Measurements from ENCODE around the gene CACNA1C.
A peak's percentile ranks its signal among the peaks of the same experiment; 100 is the strongest.

The CACNA1C gene

DNA sequence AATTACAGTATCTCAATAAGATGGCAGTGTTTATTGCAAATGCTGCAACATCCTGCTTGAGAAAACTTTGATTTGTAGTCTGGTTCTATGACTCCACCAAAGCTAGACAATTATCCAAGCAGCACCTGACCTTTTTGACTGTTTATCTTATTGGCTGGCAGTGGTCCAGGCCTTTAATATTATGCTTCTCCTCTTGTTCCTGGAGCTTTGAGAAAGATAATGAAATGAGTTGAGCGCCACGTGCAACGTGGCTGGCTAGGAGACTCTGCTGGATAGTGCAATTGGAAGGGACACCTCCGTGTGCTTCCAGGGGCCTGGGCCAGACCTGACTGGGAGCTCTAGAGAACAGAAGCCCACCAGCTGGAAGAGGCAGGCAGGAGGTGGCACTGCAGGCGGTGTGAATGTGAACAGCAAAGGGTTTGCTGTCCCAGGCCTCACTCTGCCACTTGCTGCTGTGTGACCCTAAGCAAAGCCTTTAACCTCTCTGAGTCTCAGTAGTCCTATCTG, 349.3 kb downstream of the CACNA1C start:
- no peak for DNase-seq

DNA sequence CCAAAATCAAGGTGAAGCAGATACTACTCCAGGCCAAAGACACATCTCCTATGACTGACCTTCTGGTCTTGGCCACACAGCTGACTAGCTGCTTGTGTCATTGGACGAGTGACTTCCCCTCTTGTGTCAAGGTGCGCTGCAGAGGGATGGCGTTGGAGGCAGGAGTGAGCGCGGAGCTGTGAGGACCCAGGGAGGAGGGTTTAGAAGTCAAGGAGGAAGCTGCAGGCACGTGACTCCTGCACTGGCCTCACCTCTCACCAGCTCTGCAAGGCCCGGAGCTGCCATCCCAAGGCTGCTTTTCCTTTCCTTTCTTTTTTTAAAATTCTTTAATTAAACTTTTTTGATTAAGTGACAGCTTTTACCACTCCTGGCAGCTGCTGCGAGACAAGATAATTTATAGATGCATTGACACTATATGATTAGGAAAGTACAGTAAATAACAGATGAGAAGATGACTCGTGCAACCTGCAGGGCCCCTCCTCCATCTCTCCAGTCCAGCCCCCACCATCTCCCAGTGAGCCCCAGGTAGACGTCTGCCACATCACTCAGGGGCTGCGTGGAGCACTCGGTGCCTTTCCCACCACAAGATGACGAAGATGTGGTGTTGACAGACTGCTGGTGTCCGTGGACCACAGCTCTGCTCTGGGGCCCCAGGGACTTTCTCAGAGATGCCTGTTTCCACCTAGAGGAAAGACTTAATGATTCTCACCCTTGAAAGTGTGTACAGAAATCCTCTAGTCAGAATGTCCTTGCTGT, 350.6 kb downstream of the CACNA1C start:
- no peak for DNase-seq

DNA sequence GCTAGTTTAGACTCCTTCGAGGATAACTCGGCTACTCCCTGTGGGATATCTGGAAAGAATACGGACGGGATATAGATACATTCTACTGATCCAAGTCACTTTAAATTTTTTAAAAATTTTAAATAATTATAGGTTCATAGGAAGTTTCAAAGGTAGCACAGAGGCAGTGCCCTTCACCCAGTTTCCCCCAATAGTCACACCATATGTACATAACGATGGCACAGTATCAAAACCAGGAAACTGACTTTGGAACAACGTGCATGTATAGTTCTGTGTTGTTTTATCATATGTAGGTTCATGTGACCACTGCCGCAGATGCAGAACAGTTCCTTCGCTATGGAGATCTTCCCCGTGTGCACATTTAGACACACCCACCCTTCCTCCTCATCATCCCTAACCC, 352.3 kb downstream of the CACNA1C start:
- DNase-seq = no peak

DNA sequence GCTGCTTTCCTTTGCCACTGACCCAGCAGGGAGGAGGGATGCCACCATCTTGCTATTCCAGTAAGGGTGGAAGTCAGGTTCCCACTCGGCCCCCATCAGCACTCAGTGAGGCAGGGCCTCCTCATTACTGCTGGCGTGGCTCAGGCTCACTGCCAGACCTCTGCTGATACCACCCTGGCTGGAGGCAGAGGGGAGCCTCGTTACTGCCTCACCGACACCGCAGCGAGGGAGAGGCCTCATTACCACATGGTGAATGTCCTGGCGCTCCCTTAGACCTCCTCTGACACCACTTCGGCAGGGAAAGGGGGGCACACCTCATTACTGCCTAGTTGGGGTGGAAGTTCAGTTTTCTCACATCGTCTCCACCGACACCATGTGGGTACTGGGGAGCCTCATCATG, 354.1 kb downstream of the CACNA1C start:
- DNase-seq = no peak

DNA sequence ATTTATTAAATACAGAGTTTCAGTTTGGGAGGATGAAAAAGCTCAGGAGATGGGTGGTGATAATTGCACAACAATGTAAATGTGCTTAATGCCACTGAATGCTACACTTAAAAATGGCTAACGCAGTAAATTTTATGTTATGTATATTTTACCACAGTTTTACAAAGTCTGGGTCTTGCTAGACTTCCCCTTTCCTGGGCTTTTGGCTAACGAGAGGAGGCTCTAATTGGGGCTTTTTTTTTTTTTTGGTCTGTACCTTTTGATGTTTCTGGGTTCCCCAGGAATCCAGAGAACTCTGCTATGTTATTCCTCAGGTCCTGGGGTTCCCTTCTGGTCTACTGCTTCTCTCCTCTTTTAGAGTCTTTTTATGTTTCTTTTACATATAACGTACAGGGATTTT, 355.5 kb downstream of the CACNA1C start:
- no peak for DNase-seq

DNA sequence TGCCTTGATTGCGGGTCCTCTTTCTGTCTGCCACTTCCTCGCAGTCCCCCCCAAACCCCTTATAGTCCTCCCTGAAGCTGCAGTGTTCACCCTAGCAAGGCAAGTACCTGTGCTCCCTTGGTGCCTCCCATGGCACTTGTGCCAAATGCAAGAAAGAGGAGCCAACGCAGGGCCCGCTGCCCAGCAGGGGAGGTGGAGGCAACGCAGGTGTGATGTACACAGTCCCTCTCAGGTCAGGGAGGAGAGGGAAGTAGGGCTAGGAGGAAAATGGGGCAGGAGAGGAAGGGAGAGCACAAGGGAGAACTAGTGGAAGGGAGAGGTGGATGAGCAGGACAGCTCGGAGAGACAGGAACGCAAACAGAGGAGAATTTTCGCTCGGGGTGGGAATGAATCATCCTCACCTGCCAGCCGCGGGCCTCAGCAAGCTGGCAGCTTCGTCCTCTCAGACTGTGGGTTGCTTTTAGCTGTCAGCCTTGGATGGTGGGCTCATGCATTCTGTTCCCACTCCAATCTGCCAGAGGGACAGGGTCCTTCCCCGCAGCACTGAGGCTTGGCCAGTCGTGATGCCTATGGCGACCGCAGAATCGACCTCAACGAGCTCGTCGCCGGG, 357.0 kb downstream of the CACNA1C start:
- no peak for DNase-seq

DNA sequence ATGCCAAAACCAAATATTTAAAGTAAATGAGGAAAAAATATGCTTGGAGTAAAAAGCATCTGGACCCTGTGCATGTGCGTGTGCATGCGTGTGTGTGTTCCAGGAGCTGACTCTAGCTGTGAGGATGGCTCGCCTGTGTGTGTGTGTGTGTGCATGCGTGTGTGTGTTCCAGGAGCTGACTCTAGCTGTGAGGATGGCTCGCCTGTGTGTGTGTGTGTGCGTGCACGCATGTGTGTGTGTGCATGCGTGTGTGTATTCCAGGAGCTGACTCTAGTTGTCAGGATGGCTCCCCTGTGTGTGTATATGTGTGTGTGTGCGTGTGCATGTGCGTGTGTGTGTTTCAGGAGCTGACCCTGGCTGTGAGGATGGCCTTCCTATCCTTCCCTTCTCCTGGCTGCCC, 357.7 kb downstream of the CACNA1C start:
- no peak for DNase-seq

DNA sequence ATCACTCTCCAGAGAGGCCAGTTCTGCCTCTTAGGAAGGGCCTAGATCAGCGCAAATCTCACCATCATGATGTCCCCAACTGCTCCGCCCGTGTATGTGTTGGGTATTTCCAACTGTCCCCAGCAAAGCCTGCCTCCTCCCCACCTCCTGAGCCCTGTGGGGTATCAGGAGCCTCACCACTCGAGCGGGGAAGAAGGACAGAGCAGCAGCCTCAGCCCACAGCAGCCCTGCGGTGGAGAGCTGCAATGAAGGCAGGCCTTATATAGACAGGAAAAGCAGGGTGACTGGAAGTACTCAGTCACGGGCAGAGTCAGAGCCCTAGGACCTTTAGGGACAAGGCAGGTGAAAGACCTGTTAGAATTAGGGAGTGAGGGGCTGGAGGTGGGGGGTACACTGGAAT, 358.2 kb downstream of the CACNA1C start:
- DNase-seq = no peak

DNA sequence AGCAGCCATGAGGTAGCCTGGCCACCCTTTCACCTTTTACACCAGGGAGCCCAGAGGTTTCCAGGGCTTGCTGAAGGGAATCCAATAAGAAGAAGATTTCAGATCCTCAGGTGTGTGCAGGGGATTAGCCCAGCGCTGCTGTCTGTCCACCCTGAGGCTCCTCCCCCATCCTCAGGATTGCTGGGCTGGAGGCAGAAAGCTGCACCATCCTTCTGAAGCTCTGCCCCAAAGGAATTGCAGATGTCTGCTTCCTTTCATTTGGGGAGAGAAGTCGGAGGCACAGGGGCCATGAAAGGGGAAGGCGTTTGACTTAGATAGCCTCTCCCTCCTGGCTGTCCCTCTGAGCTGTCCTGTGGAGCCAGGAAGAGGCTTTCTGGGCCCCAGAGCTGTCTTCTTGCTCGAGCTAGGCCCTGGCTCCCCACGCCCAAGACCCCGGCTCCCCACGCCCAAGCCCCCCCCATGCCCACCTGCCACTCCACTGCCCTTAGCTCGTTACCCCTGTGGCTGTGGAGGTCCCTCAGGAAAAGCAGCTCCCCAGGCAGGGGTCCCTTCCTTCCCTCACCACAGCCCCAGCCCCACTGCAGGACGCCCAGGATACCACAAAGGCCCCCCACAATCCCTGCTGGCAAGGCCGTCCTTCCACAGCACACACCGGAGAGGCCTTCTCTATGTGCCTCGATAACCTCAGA, 359.0 kb downstream of the CACNA1C start:
- no peak for DNase-seq

DNA sequence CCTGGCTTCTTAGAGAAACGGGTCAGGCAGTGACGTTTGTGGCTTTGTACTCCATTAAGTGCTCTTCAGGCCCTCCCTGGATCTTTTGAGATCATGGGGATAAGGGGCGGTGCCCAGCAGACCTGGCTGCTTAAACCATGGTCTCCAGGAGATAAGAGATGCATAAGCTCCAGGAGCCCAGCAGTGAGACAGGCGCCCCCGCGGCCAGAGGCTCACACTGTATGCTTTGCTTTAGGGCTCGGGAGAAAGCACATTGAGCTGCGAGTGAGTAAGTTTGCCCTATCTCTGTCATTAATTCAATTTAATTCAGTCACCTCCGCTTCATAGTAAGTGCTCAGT, 359.5 kb downstream of the CACNA1C start:
- DNase-seq = no peak

DNA sequence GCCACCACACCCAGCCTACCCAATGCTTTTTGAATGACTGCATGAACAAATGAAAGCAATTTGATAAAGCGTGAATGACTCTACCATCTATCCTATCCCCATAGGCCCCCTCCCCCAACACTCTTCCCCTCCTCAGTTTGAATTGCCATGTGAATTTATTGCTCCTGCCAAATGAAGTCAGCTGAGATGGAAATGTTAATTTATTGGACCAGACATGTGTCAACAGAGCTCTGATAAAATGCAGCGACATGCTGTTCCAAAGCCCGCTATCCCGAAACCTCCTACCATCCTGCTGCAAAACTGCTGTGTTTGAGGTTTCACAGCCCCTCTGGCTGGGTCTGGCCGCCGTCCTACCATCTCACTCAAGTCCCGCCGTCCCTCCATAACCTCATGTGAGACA, 360.5 kb downstream of the CACNA1C start:
- no peak for DNase-seq

DNA sequence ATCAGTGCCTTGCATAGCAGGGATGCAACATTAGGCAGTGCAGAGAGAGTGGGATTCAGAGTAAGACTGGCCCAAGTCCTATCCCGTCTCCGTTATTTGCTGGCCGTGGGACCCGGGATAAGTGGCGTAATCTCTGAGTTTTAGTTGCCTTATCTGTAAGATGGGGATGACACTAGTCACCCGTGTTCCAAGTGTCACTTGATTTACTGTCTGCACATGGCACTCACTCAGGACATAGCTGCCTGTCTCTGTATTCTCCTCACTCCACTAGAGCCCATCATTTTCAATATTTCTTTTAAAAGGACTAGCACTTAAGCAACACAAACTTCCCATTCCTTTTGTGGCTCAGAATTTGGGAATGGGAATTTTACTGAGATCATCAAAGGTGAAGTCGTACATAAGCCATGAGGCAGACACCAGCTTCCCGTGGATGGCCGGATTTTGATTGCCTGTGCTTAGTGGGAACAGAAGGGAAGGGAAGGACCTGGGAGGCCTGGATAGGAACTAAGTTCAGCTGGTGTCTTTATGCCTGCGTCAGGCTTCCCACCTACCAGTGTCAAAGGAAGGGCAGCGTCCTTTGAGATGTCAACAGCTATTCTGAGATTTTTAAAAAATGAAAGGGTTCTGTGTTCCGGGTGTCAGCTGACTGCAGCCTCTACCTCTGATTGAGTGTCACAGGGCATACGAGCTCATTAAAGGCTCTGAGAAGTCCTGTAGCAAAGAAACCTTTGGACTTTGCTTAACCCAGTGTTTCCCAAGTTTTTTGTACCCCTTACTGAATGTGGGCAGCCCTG, 361.4 kb downstream of the CACNA1C start:
- DNase-seq = no peak

DNA sequence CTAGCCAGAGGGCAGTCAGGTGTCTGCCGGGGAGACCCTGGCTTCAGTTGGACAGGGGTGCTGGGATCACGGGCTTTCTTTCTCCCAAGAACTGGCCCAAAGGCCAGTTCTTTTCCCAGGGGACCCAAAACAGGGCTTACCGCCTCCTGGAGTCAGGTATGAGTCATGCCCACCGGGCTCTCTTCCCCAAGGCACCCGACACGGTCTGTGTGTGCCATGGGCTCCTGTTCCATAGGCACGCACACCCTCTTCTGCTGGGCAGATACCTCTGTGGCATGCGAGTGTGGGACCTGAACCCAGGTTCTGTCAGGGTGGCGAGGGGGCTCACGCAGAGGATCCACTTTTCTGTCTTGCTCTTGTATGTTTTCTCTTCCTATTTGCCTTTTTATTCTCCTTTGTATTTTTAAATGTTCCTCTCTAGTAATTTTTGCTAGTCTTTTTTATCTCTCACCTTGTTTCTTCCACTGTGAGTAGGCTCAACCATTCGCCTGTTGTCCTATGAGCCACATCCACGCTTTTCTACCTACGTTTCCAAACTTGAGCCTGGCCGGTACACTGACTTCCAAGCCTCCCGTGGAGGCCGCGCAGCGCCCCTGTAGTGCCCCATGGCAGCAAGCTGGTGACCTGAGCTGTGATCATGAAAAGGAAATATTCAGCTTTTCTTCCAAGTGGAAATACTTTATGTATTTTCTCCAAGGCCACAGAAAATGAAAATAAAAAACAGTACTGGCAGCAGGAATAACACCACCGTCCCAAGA, 362.2 kb downstream of the CACNA1C start:
- no peak for DNase-seq

DNA sequence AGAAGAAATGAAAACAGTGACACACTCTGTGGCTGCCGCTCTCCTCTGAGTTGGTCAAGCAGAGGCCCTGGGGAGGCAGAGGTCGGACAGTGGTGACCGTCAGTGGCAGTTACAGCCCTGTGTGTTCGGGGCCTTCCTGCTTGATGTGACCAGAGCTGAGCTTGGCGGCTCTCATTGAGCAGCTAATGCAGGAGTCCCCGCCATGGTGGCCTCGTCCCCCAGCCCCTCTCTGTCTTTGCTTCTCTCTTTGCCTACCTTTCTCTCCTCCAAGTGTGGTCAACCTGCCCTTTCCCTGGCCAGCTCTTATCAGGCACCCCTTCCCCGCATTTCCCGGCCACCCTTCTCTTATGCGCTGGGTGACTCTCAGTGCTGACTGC, 362.8 kb downstream of the CACNA1C start:
- DNase-seq = no peak

DNA sequence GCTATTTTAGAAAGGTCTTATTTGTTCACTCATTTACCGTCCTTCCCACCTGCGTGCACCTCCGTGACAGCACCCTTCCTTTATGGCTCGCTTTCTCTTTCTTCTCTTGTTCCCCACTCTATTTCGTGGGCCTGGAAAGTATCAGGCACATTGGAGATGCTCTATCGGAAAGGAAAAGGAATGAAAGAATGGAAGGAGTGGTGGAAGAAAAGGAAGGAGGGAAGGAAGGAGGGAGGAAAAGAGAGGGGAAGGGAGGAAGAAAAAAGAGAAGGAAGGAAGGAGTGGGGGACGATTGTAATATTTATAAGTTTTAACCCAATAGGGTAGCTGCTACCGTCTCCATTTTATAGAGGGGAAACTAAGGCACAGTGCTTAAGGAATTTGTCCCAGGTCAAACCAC, 363.4 kb downstream of the CACNA1C start:
- no peak for DNase-seq

DNA sequence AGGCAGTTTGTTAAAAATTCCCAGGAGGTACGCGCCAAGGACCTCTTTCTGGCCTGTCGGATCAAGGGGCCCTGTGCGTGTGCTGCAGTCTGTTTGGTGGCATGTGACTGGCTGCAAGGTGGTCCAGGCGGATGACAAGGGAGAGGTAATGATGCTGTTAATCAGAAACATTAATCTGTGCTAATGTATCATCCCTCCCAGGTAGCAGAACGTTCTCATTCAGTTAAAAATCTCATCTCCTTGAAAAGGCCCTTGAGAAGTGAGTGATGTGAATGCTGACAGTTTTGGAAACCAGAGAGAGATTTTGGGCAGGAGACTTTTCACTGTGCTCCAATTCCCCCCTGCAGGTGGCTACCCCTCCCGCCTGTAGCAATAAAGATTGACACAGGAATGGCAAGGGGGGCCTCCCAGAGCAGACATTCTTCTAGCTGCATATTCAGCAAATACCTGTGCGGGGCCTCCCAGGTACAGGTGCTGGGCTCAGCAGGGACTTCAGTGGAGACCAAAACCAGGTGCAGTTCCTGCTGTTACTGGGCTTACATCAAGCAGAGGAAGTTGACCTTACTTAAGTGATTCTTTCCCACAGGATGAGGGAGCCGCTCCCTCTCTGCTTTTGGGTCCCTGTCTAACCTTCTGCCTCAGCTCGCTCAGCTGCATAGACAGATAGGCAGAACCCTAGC, 364.8 kb downstream of the CACNA1C start:
- DNase-seq = no peak

DNA sequence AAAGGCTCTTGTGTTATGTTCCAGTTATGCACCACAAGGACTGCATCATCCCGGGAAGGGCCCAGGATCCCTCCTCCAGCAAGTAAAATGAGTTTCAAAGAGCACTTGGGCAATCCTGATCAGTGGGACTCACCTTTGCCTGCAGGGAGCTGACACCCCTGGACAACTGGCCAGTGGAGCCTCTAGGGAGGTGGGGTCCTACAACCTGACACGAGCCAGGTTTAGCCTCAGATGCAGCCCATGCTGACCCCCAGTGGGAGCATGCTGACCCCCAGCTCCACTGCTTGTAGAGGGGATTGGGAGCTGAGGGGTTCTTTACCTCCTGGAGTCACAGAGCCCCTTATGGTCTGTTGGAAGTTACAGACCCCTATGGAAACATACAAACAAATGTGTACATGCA, 365.8 kb downstream of the CACNA1C start:
- DNase-seq = no peak

DNA sequence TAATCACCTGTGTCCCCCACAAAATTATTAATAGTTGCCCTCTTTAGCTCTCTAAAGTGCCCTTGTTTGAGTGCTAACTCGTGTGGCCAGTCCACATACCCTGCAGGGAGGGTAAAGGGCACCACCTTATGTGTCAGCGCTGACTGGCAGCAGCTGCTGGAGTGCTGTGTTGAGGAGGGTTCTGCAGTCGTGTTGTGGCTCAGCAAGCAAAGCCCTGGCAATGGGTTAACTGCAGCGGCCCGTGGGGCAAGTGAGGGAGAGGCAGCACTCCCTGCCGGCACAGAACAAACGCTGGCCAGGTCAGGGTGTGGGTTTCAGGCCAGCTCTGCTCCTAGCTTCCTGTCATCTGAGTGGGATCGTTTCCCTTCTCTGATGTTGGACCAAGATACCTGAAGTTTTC, 369.8 kb downstream of the CACNA1C start:
- no peak for DNase-seq

DNA sequence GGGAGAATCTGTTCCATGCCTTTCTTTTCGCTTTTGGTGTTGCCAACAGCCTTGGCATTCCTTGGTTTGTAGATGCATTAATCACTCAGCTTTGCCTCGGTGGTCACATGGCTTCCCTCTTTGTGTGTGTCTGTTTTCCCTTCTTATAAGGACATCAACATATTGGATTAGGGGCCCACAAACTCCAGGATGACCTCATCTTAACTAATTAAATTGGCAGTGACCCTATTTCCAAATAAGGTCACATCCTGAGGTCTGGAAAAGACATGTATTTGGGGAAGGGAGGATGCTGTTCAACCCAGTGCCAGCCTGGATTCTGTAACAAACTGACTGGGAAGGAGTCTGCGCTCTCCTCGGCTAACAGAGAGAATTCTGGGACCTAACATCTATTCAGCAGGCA, 376.2 kb downstream of the CACNA1C start:
- no peak for DNase-seq

DNA sequence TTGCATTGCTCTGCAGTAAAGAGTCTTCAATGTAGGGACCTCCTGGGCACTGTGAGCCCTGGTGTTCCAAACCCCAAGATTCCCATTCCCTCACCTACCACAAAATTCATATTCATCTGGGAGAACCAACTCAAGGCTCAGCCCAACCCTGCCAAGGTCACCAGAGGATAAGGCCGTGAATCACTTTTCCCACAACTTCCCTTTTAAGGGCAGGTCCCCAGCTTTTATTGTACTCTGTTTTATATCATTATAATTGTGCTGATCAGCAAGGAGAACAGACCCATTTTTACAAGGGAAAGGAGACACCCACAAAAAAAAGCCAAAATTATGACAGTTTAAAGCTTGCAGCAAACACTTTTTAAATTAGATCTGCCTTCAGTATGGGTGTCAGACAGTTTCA, 379.0 kb downstream of the CACNA1C start:
- peak; percentile 35 for DNase-seq

DNA sequence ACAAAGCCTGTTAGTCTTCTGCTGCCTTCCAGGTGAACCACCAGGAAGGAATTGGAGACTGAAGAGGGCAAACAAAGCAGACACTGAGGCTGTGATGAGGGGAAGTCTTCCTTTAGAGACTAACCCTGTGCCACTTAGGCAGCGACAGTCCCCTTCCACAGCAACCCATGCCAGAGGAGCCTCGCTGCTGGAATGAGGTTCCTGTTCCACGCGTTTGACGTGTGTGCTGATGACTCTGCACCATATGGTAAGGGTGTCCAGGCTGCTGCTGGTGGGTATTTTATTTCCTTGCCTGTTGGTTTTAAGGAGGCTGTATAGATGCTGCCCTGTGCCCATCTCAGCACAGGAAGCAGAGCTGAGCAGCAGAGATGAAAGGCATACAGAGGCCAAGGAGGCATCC, 380.1 kb downstream of the CACNA1C start:
- no peak for DNase-seq

DNA sequence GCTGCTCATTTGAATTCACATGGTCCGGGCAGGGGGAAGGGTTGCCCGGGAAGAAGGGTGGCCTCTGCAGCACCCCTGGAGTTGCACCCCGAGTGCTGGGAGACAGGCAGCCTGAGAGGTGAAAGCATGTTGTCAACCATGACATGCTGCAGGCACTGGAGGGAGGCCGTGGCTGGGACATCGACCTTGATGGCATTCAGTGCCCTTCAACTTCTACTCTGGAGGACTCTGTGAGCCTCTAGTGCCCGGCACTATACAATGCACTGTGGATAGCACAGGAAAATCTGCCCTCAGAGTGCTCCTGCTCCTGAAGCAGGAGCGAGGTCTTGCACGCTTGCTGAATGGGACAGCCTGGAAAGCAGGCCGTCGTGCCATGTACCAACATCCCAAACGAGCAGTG, 382.7 kb downstream of the CACNA1C start:
- DNase-seq = no peak
